H9 (cell line): ENCODE data around the gene C5orf34. TPM values are rescaled to one million over a fixed set of nuclear protein-coding genes. Genes with fewer than 3 reads are reported as not detected.

Source experiments
- DNase-seq: peaks from one replicate; pipeline ENCODE4 v3.0.0-alpha.2; 2017
- H2AFZ ChIP-seq: one replicate; pipeline ENCODE4 v1.6.1; 2013; ENCODE audit warnings: mild to moderate bottlenecking, low read length, control low read depth, moderate library complexity
- H2AK5ac ChIP-seq: 2 replicates; pipeline ENCODE4 v1.6.1; 2013; ENCODE audit warnings: low read length, control low read depth, mixed read lengths; ENCODE audit not compliant: insufficient read length
- H2BK120ac ChIP-seq: one replicate; pipeline ENCODE4 v1.6.1; 2013; ENCODE audit warnings: low read depth, mild to moderate bottlenecking, low read length, control low read depth, inconsistent platforms; ENCODE audit not compliant: poor library complexity, severe bottlenecking
- H2BK12ac ChIP-seq: 2 replicates; pipeline ENCODE4 v1.6.1; 2013; ENCODE audit warnings: low read length, control low read depth, mixed read lengths, low read depth; ENCODE audit not compliant: insufficient read length
- H2BK15ac ChIP-seq: 2 replicates; pipeline ENCODE4 v1.6.1; 2013; ENCODE audit warnings: low read depth, low read length, control low read depth
- H2BK20ac ChIP-seq: one replicate; pipeline ENCODE4 v1.6.1; 2013; ENCODE audit warnings: low read depth, mild to moderate bottlenecking, low read length, control low read depth, inconsistent platforms; ENCODE audit not compliant: poor library complexity, severe bottlenecking
- H2BK5ac ChIP-seq: 2 replicates; pipeline ENCODE4 v1.6.1; 2013; ENCODE audit warnings: low read length, control low read depth, mixed read lengths; ENCODE audit not compliant: insufficient read length
- H3K14ac ChIP-seq: 2 replicates; pipeline ENCODE4 v1.6.1; 2013; ENCODE audit warnings: low read length, control low read depth; ENCODE audit not compliant: insufficient read depth
- H3K18ac ChIP-seq: 2 replicates; pipeline ENCODE4 v1.6.1; 2013; ENCODE audit warnings: low read depth, mild to moderate bottlenecking, mixed read lengths, low read length, control low read depth; ENCODE audit not compliant: insufficient read length
- H3K23ac ChIP-seq: 2 replicates; pipeline ENCODE4 v1.6.1; 2013; ENCODE audit warnings: low read length, control low read depth, mixed read lengths, low read depth; ENCODE audit not compliant: insufficient read length
- H3K23me2 ChIP-seq: 2 replicates; pipeline ENCODE4 v1.6.1; 2013; ENCODE audit warnings: low read depth, mild to moderate bottlenecking, mixed read lengths, low read length, control low read depth; ENCODE audit not compliant: insufficient read length, poor library complexity, severe bottlenecking
- H3K27ac ChIP-seq: 2 replicates; pipeline ENCODE4 v1.5.1; 2013; ENCODE audit warnings: low read length, control low read depth, mixed read lengths, low read depth; ENCODE audit not compliant: insufficient read length
- H3K27me3 ChIP-seq: 2 replicates; pipeline ENCODE4 v1.6.1; 2013; ENCODE audit warnings: low read length, control low read depth, inconsistent platforms; ENCODE audit not compliant: insufficient read depth
- H3K4ac ChIP-seq: 2 replicates; pipeline ENCODE4 v1.6.1; 2013; ENCODE audit warnings: low read depth, mild to moderate bottlenecking, control low read depth, inconsistent platforms, low read length, moderate library complexity
- H3K4me1 ChIP-seq: 2 replicates; pipeline ENCODE4 v1.6.1; 2013; ENCODE audit warnings: low read length, control low read depth, inconsistent platforms; ENCODE audit not compliant: insufficient read depth
- H3K4me2 ChIP-seq: 2 replicates; pipeline ENCODE4 v1.6.1; 2013; ENCODE audit warnings: low read length, control low read depth, mixed read lengths; ENCODE audit not compliant: insufficient read length, insufficient read depth
- H3K56ac ChIP-seq: 2 replicates; pipeline ENCODE4 v1.6.1; 2013; ENCODE audit warnings: low read depth, mild to moderate bottlenecking, mixed read lengths, low read length, control low read depth; ENCODE audit not compliant: insufficient read length
- H3K79me1 ChIP-seq: 2 replicates; pipeline ENCODE4 v1.6.1; 2013; ENCODE audit warnings: low read depth, mild to moderate bottlenecking, moderate library complexity, low read length, control low read depth, inconsistent platforms; ENCODE audit not compliant: insufficient read depth, poor library complexity, severe bottlenecking
- H3K79me2 ChIP-seq: 2 replicates; pipeline ENCODE4 v1.6.1; 2013; ENCODE audit warnings: low read length, control low read depth, inconsistent platforms; ENCODE audit not compliant: insufficient read depth
- H3K9ac ChIP-seq: 2 replicates; pipeline ENCODE4 v1.6.1; 2013; ENCODE audit warnings: low read length, control low read depth, mixed read lengths; ENCODE audit not compliant: insufficient read length; ENCODE audit errors: extremely low read depth
- H3K9me3 ChIP-seq: one replicate; pipeline ENCODE4 v1.6.1; 2013; ENCODE audit warnings: low read depth, low read length, inconsistent platforms; ENCODE audit not compliant: control insufficient read depth
- H3T11ph ChIP-seq: one replicate; pipeline ENCODE4 v1.6.1; 2013; ENCODE audit warnings: mild to moderate bottlenecking, low read length, control low read depth, inconsistent platforms
- H4K20me1 ChIP-seq: one replicate; pipeline ENCODE4 v1.6.1; 2013; ENCODE audit not compliant: control insufficient read depth, insufficient read length, insufficient read depth
- H4K5ac ChIP-seq: 2 replicates; pipeline ENCODE4 v1.6.1; 2013; ENCODE audit warnings: low read depth, mild to moderate bottlenecking, mixed read lengths, low read length, control low read depth; ENCODE audit not compliant: insufficient read length
- H4K8ac ChIP-seq: replicated peaks from 2 replicates; pipeline ENCODE4 v1.6.1; 2013; ENCODE audit warnings: low read length, control low read depth, mixed read lengths, low read depth; ENCODE audit not compliant: insufficient read length
- H4K91ac ChIP-seq: 2 replicates; pipeline ENCODE4 v1.6.1; 2013; ENCODE audit warnings: low read depth, mild to moderate bottlenecking, moderate library complexity, mixed read lengths, low read length, control low read depth; ENCODE audit not compliant: insufficient read length
- H3K27ac Mint-ChIP-seq, 3 experiments: 2 replicates in 2 of 3; 3 replicates in 1 of 3; pipeline ENCODE4 v1.8.0; 2020 to 2021; ENCODE audit warnings: mixed read lengths in 3 of 3, mild to moderate bottlenecking in 1 of 3, moderate library complexity in 1 of 3
- H3K27me3 Mint-ChIP-seq: 2 replicates; pipeline ENCODE4 v1.8.0; 2021; ENCODE audit warnings: low read depth, mild to moderate bottlenecking, moderate library complexity, mixed read lengths
- H3K36me3 Mint-ChIP-seq, 3 experiments: 2 replicates in 2 of 3; 3 replicates in 1 of 3; pipeline ENCODE4 v1.8.0; 2020 to 2021; ENCODE audit warnings: low read depth in 3 of 3, mixed read lengths in 3 of 3; ENCODE audit not compliant: insufficient read depth in 1 of 3
- H3K4me1 Mint-ChIP-seq, 2 experiments: 2 replicates each; pipeline ENCODE4 v1.8.0; 2020; ENCODE audit warnings: mixed read lengths in 2 of 2
- H3K4me3 Mint-ChIP-seq, 2 experiments: 2 replicates in 1 of 2; 3 replicates in 1 of 2; pipeline ENCODE4 v1.8.0; 2020 to 2021; ENCODE audit warnings: mild to moderate bottlenecking in 2 of 2, mixed read lengths in 2 of 2, moderate library complexity in 1 of 2
- H3K9me3 Mint-ChIP-seq, 2 experiments: 2 replicates in 1 of 2; 3 replicates in 1 of 2; pipeline ENCODE4 v1.8.0; 2020; ENCODE audit warnings: mild to moderate bottlenecking in 2 of 2, mixed read lengths in 2 of 2, moderate library complexity in 1 of 2
- CTCF ChIP-seq: fragments of 200-600 bp; sonication (generic); conservative IDR thresholded peaks from 3 replicates; pipeline ENCODE4 v1.8.0; 2021; ENCODE audit warnings: antibody characterized with exemption, mild to moderate bottlenecking
- WGBS: extraction: QIAGEN DNeasy Blood & Tissue Kit; methylation state at CpG from one replicate; pipeline ENCODE4 v1.1.7; 2013; ENCODE audit warnings: missing lambda C conversion rate, low lambda C conversion rate, mixed read lengths; ENCODE audit not compliant: insufficient read length; ENCODE audit errors: extremely low coverage; 5-methylcytosine and 5-hydroxymethylcytosine counted together
- total RNA-seq: library from RNA; stranded (reverse); gene quantifications from 2 replicates; pipeline ENCODE4 v1.2.1, GENCODE V29; 2021

C5orf34 gene
- total RNA-seq, 1 experiment from 2014 or later, result 7.7 TPM

- H3K36me3 Mint-ChIP-seq, result peaks cover 38 to 82% (median 70%) of the 10 kb centered on the region in 3 experiments
- Histone ChIP-seq H3K4me2 (no peak overlapping the region), H3K27me3 (no peaks in the 10 kb centered on the region), H3K23ac (no peak overlapping the region), H2AK5ac (no peak overlapping the region), H3K79me2 (no peaks in the 10 kb centered on the region), H3K9ac (no peak overlapping the region), H3K9me3 (no peaks in the 10 kb centered on the region), H3K56ac (no peak overlapping the region), H4K91ac (no peak overlapping the region), H3K79me1 (no peaks in the 10 kb centered on the region), H2BK120ac (no peak overlapping the region), H3K14ac (no peak overlapping the region), H3T11ph (no peak overlapping the region), H2BK15ac (no peak overlapping the region), H4K5ac (no peak overlapping the region), H3K18ac (no peak overlapping the region), H2AFZ (no peak overlapping the region), H4K8ac (no peak overlapping the region), H3K27ac (no peak overlapping the region), H4K20me1 (no peaks in the 10 kb centered on the region), H3K4me1 (no peaks in the 10 kb centered on the region), H2BK5ac (no peak overlapping the region), H3K23me2 (no peaks in the 10 kb centered on the region), H2BK20ac (no peak overlapping the region), H3K4ac (no peak overlapping the region), H2BK12ac (no peak overlapping the region)
- H3K9me3 Mint-ChIP-seq, result no peaks in the 10 kb centered on the region
- no peak overlapping the region for H3K4me3 Mint-ChIP-seq
- H3K4me1 Mint-ChIP-seq, result no peaks in the 10 kb centered on the region
- no peak for DNase-seq
- no peaks in the 10 kb centered on the region for H3K27me3 Mint-ChIP-seq
- H3K27ac Mint-ChIP-seq, result no peak overlapping the region
- no CpG with 5 or more reads among the region's 6 CpGs for WGBS
- TF ChIP-seq CTCF, result no peak
Measured at GRCh38 chr5:43540746-43541145, 25.8 kb upstream of the C5orf34 start.
